ENCODE results near the gene OR5K2.

The OR5K2 gene

GRCh38 chr3:98522544-98523281, 25.2 kb downstream of the OR5K2 start, which contains the start of gene CLDND1:
Gene CLDND1, minus strand, starts transcription at chr3:98522902. Its CDS starts 1,478 bp downstream, at chr3:98521424.
- DNase-seq (ENCODE audit: low read depth in 1 of 2, low spot score in 1 of 2): peak; percentile 90 to 93

DNA sequence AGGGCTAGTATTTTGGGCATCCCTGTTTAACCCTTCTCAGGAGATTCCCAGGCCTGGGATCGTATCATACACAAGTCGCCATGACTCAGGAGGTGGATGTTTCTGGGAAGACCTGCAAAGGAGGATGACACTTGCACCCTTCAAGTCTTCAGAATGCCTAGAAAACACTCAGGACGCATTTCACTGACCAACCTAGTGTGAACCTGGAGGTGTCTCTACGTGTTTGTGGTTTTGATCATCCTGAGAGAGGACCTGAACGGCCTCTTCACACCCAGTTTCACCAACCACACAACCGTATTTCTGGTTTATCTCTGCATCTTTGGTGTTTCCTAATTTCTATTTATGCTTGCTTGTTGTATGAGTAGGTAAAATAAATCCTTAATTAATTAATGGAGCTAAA, 28.0 kb downstream of the OR5K2 start:
- DNase-seq (ENCODE audit: low read depth in 1 of 2, low spot score in 1 of 2): no peak

GRCh38 chr3:98528474-98529346, 31.2 kb downstream of the OR5K2 start:
- no peak for DNase-seq (ENCODE audit: low read depth in 1 of 2, low spot score in 1 of 2)

- no peak for DNase-seq (ENCODE audit: low read depth in 1 of 2, low spot score in 1 of 2)
Measured at GRCh38 chr3:98529856-98530459, 32.5 kb downstream of the OR5K2 start.

DNA sequence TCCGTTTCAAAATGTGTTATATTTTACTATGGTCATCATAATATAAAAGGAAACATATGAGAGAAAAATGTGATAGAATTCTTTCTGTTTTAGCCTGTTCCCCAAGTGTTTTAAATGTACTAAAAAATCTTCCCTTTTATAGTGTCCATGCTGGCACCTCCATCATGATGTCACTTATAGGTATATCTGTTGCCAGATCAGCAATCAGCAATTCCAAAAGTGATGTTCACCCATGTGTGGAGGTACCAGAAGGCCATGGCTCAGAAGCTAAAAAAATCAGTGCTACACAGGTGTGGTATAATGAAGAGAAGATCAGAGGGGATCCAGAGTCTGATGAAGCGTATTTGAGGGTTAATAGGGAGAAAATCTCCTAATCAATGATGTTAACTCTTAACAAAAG, 33.2 kb downstream of the OR5K2 start:
- no peak for DNase-seq (ENCODE audit: low read depth in 1 of 2, low spot score in 1 of 2)

DNA sequence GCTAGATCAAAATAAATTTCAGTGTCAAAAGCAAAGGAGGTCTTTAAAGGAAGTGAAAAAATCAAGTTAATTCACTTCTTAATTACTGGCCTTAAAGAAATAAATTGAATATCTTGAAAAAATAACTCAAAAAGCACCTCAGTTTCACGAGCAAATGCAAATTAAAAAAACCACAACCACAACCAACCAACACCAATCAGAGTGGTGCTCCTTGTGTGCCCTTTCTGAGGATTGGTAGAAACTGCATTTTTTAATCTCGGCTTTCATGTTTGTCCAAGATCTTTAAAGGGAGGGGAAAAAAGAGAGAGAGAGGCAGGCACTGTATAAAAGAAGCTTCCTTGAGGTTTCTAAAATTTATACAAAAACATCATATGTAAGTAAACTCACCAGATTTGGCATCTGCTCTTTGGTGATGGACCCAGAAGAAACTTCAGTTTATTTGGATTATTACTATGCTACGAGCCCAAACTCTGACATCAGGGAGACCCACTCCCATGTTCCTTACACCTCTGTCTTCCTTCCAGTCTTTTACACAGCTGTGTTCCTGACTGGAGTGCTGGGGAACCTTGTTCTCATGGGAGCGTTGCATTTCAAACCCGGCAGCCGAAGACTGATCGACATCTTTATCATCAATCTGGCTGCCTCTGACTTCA, 34.3 kb downstream of the OR5K2 start, which contains the start of gene GPR15:
GPR15 (plus strand) TSS at position 357 of the 653 bp plus-strand sequence; CDS start at position 413, 56 bp downstream.
- no peak for DNase-seq (ENCODE audit: low read depth in 1 of 2, low spot score in 1 of 2)

GRCh38 chr3:98532275-98532637, 34.8 kb downstream of the OR5K2 start:
- no peak for DNase-seq (ENCODE audit: low read depth in 1 of 2, low spot score in 1 of 2)

GRCh38 chr3:98532709-98533571, 35.5 kb downstream of the OR5K2 start:
- no peak for DNase-seq (ENCODE audit: low read depth in 1 of 2, low spot score in 1 of 2)

GRCh38 chr3:98534168-98534567, 36.7 kb downstream of the OR5K2 start:
- DNase-seq (ENCODE audit: low read depth in 1 of 2, low spot score in 1 of 2): no peak

DNA sequence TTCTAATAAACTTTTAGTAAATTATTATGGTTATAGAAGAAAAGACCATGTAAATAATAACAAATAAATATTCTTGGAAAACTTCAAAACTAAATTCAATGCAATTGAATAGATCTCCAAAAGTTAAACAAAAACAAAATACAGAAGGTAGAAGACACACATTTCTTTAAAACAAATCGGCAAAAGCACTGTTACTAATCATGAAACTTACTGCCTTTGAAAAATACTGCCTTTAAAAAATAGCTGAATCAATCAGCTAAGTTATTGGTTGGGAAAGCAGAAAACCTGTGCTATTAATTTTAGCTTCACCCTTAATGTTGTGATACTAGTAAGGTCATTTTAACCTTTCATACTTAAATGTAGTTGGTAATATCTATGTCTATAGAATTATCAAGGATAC, 37.3 kb downstream of the OR5K2 start:
- no peak for DNase-seq (ENCODE audit: low read depth in 1 of 2, low spot score in 1 of 2)

GRCh38 chr3:98536456-98537017, 39.1 kb downstream of the OR5K2 start:
- no peak for DNase-seq (ENCODE audit: low read depth in 1 of 2, low spot score in 1 of 2)

DNA sequence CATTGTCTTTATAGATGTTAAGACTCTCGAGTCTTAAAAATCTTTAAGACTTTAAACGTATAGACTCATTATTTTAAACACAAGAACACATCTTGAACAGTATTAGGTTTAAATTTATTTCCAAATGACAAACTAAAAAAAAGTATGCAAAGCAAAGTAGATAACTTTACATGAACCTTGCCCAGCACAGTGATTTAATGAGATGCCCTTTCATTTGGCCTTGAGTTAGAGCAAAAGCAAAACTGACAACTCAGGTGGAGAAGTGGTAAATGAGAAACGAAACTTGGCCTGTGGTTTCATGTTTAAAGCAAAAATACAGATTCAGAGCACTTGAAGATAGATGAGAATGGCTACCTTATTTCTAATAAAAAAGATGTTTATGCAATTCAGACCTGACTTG, 42.9 kb downstream of the OR5K2 start:
- DNase-seq (ENCODE audit: low read depth in 1 of 2, low spot score in 1 of 2): no peak

DNA sequence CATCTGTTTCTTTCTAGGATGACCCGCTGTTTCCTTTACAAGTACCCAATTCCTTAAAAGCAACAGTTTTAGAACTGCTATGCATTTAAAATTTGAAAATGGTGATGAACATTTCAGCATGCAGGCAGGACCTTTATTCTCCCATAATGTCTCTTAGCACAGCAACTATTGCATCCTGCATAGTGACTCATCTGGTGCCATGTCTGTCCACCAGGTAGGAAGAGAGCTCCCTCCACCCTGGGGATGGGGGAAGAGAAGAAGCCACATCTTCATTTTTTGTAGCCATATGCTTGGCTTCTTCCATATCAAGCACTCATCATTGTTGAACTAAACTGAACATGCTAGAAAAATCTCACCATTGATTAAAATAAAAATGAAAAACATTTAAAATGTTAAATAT, 44.2 kb downstream of the OR5K2 start:
- no peak for DNase-seq (ENCODE audit: low read depth in 1 of 2, low spot score in 1 of 2)

DNA sequence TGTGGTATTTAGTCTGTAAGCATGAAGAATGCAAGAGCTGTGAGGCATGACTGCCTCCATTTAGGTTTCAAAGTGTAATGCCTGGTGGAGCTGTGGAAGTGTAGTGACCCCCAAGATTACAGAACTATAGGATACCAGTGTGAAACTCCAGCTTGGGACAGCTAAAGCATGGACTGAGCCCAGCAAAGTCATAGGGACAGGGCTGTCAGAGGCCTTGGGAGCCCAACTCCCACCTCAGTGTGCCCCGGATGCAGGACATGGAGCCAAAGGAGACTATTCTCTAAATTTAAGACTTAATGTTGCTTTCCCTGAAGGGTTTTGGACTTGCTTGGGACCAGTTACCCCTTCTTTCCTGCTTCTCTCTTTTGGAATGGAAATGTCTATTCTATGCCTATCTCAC, 45.1 kb downstream of the OR5K2 start:
- DNase-seq (ENCODE audit: low read depth in 1 of 2, low spot score in 1 of 2): no peak

- DNase-seq (ENCODE audit: low read depth in 1 of 2, low spot score in 1 of 2): no peak
Measured at GRCh38 chr3:98545940-98546339, 48.5 kb downstream of the OR5K2 start.

Measured in activated T-helper 1 cell treated with anti-CD3 and anti-CD28 coated beads, Interleukin-2, amount 50 U/mL, for 16 hours (primary cell).